Measurements from ENCODE around the gene BAZ2B. TPM values are rescaled to one million over a fixed set of nuclear protein-coding genes. Genes with fewer than 3 reads are reported as not detected.

The BAZ2B gene
- total RNA-seq, 2 donors from 2014 or later: 40.2 to 47.1 TPM

- no peak for DNase-seq (ENCODE audit: low spot score)
- Histone ChIP-seq H3K36me3 (peaks cover 26% of the 10 kb centered on the region), H3K4me3 (no peak overlapping the region), H3K27ac (no peak overlapping the region), H3K9me3 (no peaks in the 10 kb centered on the region), H3K27me3 (no peaks in the 10 kb centered on the region), H3K4me1 (no peaks in the 10 kb centered on the region)
- no peak for TF ChIP-seq CTCF (IDR thresholded peaks at IDR 0.05)
These were observed 293.9 kb downstream of the BAZ2B start for GRCh38 chr2:159322419-159322818.

GRCh38 chr2:159317392-159318088 is 298.8 kb downstream of the BAZ2B start:
- H3K27ac ChIP-seq: no peak overlapping the region
- DNase-seq (ENCODE audit: low spot score): no peak
- no peaks in the 10 kb centered on the region for H3K27me3 ChIP-seq
- peaks cover 10% of the 10 kb centered on the region for H3K36me3 ChIP-seq
- H3K9me3 ChIP-seq: no peaks in the 10 kb centered on the region
- TF ChIP-seq CTCF (IDR thresholded peaks at IDR 0.05): no peak
- no peak overlapping the region for H3K4me3 ChIP-seq
- no peaks in the 10 kb centered on the region for H3K4me1 ChIP-seq

- no peak for TF ChIP-seq CTCF (IDR thresholded peaks at IDR 0.05)
- Histone ChIP-seq H3K36me3 (no peaks in the 10 kb centered on the region), H3K4me1 (no peaks in the 10 kb centered on the region), H3K27ac (no peak overlapping the region), H3K9me3 (no peaks in the 10 kb centered on the region), H3K4me3 (no peak overlapping the region), H3K27me3 (no peaks in the 10 kb centered on the region)
- DNase-seq (ENCODE audit: low spot score): no peak
These were observed 308.4 kb downstream of the BAZ2B start for GRCh38 chr2:159307942-159308341.

GRCh38 chr2:159300586-159300985 is 315.8 kb downstream of the BAZ2B start:
- Histone ChIP-seq H3K27ac (no peak overlapping the region), H3K4me3 (no peak overlapping the region), H3K36me3 (no peaks in the 10 kb centered on the region), H3K27me3 (no peaks in the 10 kb centered on the region), H3K9me3 (no peaks in the 10 kb centered on the region), H3K4me1 (no peaks in the 10 kb centered on the region)
- no peak for DNase-seq (ENCODE audit: low spot score)
- TF ChIP-seq CTCF (IDR thresholded peaks at IDR 0.05): no peak

GRCh38 chr2:159298967-159299366 is 317.4 kb downstream of the BAZ2B start:
- no peak for TF ChIP-seq CTCF (IDR thresholded peaks at IDR 0.05)
- Histone ChIP-seq H3K4me3 (no peak overlapping the region), H3K9me3 (no peaks in the 10 kb centered on the region), H3K27ac (no peak overlapping the region), H3K36me3 (no peaks in the 10 kb centered on the region), H3K4me1 (no peaks in the 10 kb centered on the region), H3K27me3 (no peaks in the 10 kb centered on the region)
- DNase-seq (ENCODE audit: low spot score): no peak
